Thoracic aorta (tissue), 2 donors: ENCODE data around the gene IL4R. TPM values are rescaled to one million over a fixed set of nuclear protein-coding genes. Genes with fewer than 3 reads are reported as not detected.

Experiments used
- ATAC-seq: fragments of 150-250 bp; one replicate; pipeline ENCODE4 v1.8.0; 2017; ENCODE audit warnings: low read depth; ENCODE audit not compliant: insufficient number of reproducible peaks, low FRiP score
- DNase-seq: peaks from one replicate; pipeline ENCODE4 v3.0.0-alpha.2; 2020; ENCODE audit warnings: low spot score
- H3K27ac ChIP-seq, 2 donors: fragments of 200-600 bp; sonication (generic); 1 replicate in 1 of 2; 2 replicates in 1 of 2; pipeline ENCODE4 v1.5.1; 2016; ENCODE audit warnings: mild to moderate bottlenecking in 2 of 2, moderate library complexity in 2 of 2
- H3K27me3 ChIP-seq: fragments of 200-600 bp; sonication (generic); replicated peaks from 2 replicates; pipeline ENCODE4 v1.6.0; 2016; ENCODE audit warnings: mild to moderate bottlenecking; ENCODE audit not compliant: insufficient read depth
- H3K36me3 ChIP-seq: fragments of 200-600 bp; sonication (generic); one replicate; pipeline ENCODE4 v1.5.1; 2016
- H3K4me1 ChIP-seq, 2 donors: fragments of 200-600 bp; sonication (generic); 1 replicate in 1 of 2; 2 replicates in 1 of 2; pipeline versions ENCODE4 v1.5.1 to v1.6.0; 2016; ENCODE audit warnings: low read depth in 2 of 2, mild to moderate bottlenecking in 1 of 2; ENCODE audit not compliant: control insufficient read depth in 1 of 2
- H3K4me3 ChIP-seq: fragments of 200-600 bp; sonication (generic); 2 replicates; pipeline ENCODE4 v1.5.1; 2016; ENCODE audit warnings: mild to moderate bottlenecking
- H3K9me3 ChIP-seq: fragments of 200-600 bp; sonication (generic); 2 replicates; pipeline ENCODE4 v1.5.1; 2016
- CTCF ChIP-seq: fragments of 200-600 bp; sonication (generic); IDR thresholded peaks from one replicate; pipeline ENCODE4 v1.5.1; 2019; ENCODE audit warnings: antibody characterized with exemption
- total RNA-seq, 2 donors: library from RNA; depleted of rRNA; stranded (reverse); fragments of >200 nt; gene quantifications; one replicate each; pipeline versions ENCODE4 v1.1.0 to v1.2.3, GENCODE V29; 2016

Gene IL4R
- total RNA-seq, 2 donors from 2014 or later, result 46.2 to 148 TPM

- Histone ChIP-seq H3K27me3 (no peaks in the 10 kb centered on the region), H3K36me3 (no peaks in the 10 kb centered on the region), H3K27ac (no peak overlapping the region), H3K9me3 (no peaks in the 10 kb centered on the region), H3K4me3 (no peak overlapping the region), H3K4me1 (peaks cover 11 to 20% of the 10 kb centered on the region in 2 donors)
- DNase-seq (no peak), ATAC-seq (no peak)
- no peak for TF ChIP-seq CTCF
These were observed 86.2 kb downstream of the IL4R start for GRCh38 chr16:27399969-27400368.

- no peak overlapping the region for H3K4me3 ChIP-seq
- no peak for DNase-seq
- no peaks in the 10 kb centered on the region for H3K27me3 ChIP-seq
- no peaks in the 10 kb centered on the region for H3K9me3 ChIP-seq
- peaks cover 11 to 20% of the 10 kb centered on the region in 2 donors for H3K4me1 ChIP-seq
- no peak for ATAC-seq
- no peak overlapping the region for H3K27ac ChIP-seq
- no peaks in the 10 kb centered on the region for H3K36me3 ChIP-seq
- TF ChIP-seq CTCF, result no peak
These were observed 87.2 kb downstream of the IL4R start for GRCh38 chr16:27400751-27401620.

GRCh38 chr16:27401768-27402568, 88.2 kb downstream of the IL4R start, which contains the start of gene IL21R:
TSS of gene IL21R (plus strand) at chr16:27402174. CDS start at chr16:27430072, 27,898 bp downstream.
- no peak for TF ChIP-seq CTCF
- no peak for DNase-seq
- ATAC-seq, result no peak
- Histone ChIP-seq H3K27me3 (no peaks in the 10 kb centered on the region), H3K9me3 (no peaks in the 10 kb centered on the region), H3K4me1 (peaks cover 11 to 20% of the 10 kb centered on the region in 2 donors), H3K27ac (no peak within 1 kb of the TSS), H3K4me3 (peak within 1 kb of the TSS; percentile 53), H3K36me3 (no peaks in the 10 kb centered on the region)

- no peak for DNase-seq
- peaks cover 11 to 20% of the 10 kb centered on the region in 2 donors for H3K4me1 ChIP-seq
- H3K27ac ChIP-seq, result no peak overlapping the region
- no peaks in the 10 kb centered on the region for H3K36me3 ChIP-seq
- H3K4me3 ChIP-seq, result peak overlapping the region; percentile 53
- H3K27me3 ChIP-seq, result no peaks in the 10 kb centered on the region
- TF ChIP-seq CTCF, result no peak
- H3K9me3 ChIP-seq, result no peaks in the 10 kb centered on the region
- ATAC-seq, result no peak
These were observed 88.8 kb downstream of the IL4R start for GRCh38 chr16:27402569-27402963.
